HG02852 (cell line): ENCODE results near the gene C2CD2L.
"Not testable (repeated sequence)": the region's sequence is repeated elsewhere in the genome, so short reads cannot be mapped to it uniquely, and the experiment has no call there.

Experiments
- ATAC-seq: cut with Tn5 transposase; IDR thresholded peaks from one replicate; pipeline ENCODE4 v1.9.1; 2021; ENCODE audit warnings: mild to moderate bottlenecking, moderate library complexity; ENCODE audit not compliant: unreplicated experiment

C2CD2L gene

DNA sequence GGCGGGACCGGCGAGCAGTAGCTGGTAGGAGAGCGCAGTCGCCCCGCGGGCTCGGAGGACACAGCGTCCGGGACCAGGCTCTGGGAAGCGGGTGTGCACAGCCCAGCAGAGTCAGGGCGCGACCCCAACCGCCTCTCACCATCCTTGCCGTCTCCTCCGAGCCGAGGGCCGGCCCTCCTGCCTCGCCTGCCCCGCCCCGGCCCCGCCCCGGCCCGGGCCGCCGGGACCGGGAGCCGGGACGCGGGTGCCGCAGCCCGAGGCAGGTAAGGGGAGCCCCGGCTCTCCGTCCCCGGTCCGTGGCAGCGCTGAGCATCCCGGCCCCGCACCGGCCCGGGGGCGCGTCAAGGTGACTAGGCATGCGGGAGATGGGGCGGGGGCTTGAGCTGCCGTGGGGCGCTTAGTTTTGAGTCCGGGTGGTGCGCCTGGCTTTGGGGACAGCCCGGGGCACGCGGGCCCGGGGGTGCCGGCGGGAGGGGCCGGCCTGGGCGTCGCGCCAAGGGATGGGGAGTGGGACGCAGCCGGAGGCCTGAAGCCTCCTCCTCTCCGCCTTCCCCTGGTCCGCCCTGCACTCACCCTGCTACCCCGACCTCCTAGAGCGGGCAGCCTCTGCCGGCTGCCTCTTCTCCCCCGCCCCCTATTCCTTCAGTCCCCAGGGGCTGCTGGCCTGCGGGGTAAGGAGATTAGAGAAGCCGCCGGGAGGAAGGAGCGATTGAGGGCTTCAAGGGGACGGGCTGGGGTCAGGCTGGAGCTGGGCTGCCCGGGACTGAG, 42.1 kb downstream of the C2CD2L start, which contains the start of gene ABCG4:
Gene ABCG4 (plus strand): TSS at position 35 of the 768 bp plus-strand sequence. CDS start 914 bp downstream, outside the sequence.
- ATAC-seq: no peak

DNA sequence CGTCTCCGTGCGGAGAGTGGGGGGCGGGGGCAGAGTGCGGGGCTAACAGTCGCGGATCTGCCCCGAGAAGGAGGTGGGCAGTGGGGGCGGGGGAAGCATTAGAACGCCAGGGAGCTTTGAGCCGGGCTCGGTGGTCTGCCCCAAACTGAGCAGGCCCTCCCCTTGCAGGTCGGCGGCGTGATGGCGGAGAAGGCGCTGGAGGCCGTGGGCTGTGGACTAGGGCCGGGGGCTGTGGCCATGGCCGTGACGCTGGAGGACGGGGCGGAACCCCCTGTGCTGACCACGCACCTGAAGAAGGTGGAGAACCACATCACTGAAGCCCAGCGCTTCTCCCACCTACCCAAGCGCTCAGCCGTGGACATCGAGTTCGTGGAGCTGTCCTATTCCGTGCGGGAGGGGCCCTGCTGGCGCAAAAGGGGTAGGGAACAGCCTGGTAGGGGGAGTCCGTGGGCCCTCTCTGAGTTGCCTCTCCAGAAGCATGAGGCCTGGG, 42.7 kb downstream of the C2CD2L start:
- no peak for ATAC-seq

DNA sequence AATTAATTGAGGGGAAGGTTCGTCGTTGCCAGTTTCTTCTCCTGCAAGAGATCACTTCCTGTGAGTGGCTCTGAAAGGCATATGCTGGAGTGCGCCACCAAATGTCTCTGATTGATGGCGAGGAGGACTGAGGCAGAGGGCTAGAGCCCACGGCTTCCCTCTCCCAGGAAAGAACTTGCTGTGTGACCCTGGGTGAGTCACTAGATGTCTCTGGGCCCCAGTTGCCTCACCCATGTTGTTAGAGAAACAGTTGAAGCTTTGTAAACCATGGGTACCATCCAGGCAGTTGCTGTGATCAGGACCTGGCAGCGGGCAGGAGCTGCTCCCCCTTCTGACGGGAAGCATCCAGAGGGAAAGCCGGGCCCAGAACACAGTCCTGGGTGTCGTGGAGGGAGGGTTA, 44.9 kb downstream of the C2CD2L start:
- no peak for ATAC-seq

DNA sequence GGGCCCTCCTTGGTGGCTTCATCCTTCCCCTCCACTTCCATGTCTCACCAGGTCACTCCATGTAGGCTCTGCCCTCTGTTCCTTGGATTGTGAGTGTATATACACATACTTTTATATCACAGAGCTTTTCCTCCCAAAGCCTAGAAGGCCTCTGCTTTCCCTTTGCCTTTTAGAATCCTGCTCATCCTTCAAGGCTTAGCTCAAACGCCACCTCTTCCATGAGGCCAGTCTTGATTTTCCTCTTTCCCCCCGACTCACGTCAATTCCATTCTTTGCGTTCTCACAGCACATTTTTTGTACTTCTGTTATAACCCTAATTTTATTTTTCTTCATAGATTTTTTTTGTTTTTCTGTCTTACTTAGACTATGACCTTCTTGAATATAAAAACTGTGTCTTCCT, 45.5 kb downstream of the C2CD2L start:
- ATAC-seq: no peak

DNA sequence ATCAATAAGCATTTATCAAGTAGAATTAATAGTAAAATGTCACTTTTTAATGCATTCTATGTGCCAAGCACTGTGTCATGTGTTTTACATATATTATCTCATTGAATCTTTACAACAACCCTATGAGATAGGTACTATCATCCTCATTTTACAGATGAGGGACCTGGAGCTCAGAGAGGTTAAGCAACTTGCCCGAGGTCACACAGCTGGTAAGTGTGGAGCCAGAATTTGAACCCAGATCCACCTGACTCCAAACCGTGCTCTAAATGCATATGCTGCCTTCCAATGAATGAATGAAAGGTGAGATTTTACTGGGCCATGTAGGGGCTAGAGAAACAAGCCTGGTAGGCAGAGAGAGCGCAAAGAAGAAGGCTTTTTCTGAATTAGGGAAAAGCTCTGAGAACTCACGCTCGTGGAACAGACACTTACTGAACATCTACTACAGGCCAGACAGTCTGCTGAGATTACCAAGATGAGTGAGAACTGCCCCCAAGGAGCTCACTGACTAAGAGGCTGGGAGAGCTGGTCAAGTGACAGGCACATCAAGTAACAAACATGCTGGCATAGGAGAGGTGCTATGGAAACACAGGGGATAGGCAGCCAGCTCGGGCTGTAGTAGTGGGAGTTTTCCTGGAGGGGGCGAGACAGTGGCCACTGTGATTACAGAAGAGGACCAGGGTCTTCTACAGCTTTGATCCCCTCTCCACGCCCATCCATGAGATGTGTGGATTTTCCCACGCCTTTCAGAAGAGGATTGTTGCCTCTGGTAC, 46.1 kb downstream of the C2CD2L start:
- no peak for ATAC-seq

DNA sequence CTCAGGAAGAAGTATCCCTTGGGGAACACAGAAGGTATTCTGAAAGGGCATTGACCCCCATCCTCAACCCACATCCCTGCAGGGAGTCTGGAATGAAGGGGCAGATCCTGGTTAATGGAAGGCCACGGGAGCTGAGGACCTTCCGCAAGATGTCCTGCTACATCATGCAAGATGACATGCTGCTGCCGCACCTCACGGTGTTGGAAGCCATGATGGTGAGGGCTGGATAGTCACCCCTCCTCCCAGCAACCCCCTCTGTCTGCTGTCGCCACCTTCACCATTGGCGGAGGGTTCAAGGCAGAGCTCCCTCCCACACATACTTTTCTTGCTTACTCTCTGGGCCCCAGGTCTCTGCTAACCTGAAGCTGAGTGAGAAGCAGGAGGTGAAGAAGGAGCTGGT, 47.0 kb downstream of the C2CD2L start:
- ATAC-seq: no peak

DNA sequence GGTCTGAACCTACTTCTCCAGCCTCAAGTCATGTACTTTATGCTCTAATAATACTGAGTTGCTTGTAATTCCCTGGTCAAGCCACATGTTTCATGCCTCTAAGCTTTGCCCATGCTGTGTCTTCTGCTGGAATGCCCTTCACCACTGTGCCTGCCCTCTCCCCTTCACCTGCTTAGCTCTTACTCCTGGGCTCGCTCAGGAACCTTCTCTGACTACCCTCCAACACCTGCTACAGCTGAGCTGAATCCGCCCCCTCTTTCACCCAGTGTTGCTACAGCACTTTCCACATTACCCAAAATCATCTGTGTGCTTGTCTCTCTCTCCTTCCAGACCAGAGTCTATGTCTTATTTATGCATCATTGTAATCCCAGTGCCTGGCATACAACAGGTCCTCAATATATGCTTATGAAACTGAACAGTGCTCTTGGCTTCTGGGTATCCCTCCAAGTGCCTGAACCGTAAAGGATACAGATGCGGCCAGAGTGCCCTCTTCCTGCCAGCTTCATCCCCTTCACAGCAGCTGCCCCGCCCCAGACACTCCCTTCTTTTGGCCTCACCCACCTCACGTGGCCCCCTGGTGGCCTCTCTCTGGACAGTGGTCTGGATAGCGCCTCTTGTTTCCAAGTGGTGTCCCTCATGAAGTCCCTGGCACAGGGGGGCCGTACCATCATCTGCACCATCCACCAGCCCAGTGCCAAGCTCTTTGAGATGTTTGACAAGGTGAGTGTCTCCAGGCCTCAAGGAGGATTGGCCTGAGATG, 48.8 kb downstream of the C2CD2L start:
- ATAC-seq: no peak

DNA sequence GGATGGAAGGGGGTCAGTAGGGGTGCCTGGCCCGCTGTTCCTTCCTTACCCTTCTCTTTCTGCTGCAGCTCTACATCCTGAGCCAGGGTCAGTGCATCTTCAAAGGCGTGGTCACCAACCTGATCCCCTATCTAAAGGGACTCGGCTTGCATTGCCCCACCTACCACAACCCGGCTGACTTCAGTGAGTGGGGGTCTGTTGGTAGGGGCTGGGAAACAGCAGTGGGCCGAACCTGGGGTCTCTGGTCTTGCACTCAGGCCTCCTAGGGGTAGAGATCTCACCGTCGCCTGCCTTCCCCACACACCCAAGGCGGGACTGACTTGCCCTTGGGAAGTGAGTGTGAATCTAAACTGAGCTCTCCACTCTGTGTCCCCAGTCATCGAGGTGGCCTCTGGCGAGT, 49.4 kb downstream of the C2CD2L start:
- ATAC-seq: no peak

DNA sequence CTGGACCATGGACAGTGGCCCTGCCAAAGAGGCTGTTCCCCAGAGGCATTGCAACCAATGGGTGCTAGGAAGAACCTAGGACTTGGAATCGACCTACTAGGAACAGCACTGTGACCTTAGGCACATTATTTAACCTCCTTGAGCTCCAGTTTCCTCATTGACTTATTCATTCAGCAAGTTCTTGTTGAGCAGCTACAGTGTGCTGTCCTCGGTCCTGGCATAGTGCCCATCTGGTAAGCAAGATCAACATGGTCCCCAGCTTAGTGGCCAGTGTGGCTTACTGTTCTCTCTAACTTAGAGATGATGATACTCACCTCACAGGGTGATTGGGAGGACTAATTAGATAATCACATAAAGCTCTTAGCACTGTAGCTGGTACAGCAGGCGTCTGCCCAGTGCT, 49.9 kb downstream of the C2CD2L start:
- ATAC-seq: no peak

DNA sequence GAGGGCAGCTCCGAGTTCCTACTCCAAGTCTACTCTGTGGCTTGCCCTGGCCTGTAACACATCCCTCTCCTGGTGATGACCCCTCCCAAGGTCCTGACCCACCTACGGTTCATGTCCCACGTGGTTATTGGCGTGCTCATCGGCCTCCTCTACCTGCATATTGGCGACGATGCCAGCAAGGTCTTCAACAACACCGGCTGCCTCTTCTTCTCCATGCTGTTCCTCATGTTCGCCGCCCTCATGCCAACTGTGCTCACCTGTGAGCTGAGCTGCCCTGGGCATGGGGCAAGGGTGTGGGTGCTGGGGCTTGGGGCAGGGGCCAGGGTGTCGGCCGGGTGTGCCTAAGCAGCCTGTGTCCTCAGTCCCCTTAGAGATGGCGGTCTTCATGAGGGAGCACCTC, 51.3 kb downstream of the C2CD2L start:
- ATAC-seq: no peak

DNA sequence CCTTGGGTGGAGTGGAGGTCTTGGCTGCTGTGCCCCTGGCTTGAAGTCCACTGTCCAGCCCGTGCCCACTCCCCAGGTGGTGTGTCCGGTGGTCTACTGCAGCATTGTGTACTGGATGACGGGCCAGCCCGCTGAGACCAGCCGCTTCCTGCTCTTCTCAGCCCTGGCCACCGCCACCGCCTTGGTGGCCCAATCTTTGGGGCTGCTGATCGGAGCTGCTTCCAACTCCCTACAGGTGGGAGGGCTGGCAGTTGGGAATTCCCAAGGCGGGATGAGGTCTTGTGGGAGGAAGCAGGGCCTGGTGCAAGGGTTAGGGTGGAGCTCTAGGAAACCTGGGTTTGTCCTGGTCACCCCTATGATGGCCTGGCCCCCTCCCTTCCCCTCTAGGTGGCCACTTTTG, 53.0 kb downstream of the C2CD2L start:
- ATAC-seq: no peak

DNA sequence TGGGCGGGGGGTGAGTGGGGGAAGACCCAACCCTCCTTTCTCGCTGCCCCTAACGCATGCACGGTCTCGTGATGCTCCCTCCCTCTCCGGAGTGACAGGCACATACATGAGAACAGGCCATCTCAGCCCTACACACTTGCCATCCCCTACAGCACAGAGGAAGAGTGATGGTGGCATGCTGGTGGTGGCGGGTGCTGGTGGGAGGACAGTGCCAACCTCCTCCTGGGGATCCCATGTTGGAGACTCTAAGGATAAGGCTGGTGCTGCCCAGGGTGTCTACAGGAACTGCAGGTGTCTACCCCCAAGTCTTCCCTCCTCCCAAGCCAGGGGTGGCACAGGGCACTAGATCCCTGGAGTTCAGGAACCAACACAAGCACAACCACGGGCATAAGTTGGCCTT, 54.7 kb downstream of the C2CD2L start:
- no peak for ATAC-seq

DNA sequence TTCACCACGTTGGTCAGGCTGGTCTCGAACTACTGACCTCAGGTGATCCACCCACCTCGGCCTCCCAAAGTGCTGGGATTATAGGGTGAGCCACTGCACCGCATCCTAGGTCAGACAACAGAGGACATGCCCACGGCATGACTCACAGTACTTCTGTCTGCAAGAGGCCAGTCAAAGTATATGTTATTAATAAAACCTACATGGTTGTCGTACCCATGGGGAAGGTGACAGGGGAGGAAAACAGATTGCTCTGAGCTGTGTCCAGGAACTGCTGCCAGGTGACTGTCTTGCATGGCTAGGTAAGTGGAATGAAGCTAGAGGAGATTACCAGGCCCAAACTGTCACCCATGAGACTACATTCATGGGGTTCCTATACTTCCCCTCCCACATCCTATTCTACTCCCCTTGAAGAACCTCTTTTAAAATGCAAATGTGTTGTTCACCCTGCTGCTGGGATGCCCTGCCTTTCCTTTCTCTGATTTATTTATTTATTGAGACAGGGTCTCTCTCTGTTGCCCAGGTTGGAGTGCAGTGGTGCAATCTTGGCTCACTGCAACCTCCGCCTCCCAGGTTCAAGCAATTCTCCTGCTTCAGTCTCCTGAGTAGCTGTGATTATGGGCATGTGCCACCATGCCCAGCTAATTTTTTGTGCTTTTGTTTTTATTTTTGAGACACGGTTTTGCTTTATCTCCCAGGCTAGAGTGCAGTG, 59.4 kb downstream of the C2CD2L start:
- no peak for ATAC-seq

DNA sequence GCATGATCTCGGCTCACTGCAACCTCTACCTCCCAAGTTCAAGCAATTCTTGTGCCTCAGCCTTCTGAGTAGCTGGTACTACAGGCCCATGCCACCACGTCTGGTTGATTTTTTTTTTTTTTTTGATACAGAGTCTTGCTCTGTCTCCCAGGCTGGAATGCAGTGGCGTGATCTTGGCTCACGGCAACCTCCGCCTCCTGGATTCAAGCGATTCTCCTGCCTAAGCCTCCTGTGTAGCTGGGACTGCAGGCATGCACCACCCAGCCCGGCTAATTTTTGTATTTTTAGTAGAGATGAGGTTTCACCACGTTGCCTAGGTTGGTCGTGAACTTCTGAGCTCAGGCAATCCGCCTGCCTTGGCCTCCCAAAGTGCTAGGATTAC, 59.9 kb downstream of the C2CD2L start:
- not testable (repeated sequence) for ATAC-seq

DNA sequence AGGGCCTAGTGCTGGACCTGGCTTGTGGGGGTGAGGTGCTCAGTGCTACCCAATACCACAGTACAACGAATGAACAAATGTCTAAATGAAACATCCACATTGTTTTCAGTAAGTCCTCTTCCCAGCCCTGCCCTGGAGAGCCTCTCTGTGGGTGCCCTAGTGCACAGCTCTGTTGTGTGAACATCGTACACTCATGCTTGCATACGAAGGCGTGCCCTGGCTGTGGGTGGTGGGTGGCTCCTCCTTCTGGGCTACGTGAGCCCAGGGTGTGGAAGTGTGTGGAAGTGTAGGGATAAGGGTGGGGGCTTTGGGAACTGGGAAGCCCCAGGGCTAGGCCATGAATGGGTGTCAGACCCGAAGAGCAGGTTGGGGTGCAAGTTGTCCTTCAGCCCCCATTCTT, 60.8 kb downstream of the C2CD2L start:
- no peak for ATAC-seq
